GM21423 (cell line): Measurements from ENCODE around the gene LRRC4C.
"Not testable (repeated sequence)": the region's sequence is repeated elsewhere in the genome, so short reads cannot be mapped to it uniquely, and the experiment has no call there.

Experiments
- ATAC-seq: cut with Tn5 transposase; IDR thresholded peaks from one replicate; pipeline ENCODE4 v1.9.1; 2021; ENCODE audit warnings: mild to moderate bottlenecking, moderate library complexity; ENCODE audit not compliant: unreplicated experiment

Gene LRRC4C

GRCh38 chr11:40537734-40538133, 921.7 kb downstream of the LRRC4C start:
- ATAC-seq: no peak

GRCh38 chr11:40522080-40522479, 937.4 kb downstream of the LRRC4C start:
- not testable (repeated sequence) for ATAC-seq

- ATAC-seq: no peak
These were observed 942.3 kb downstream of the LRRC4C start for GRCh38 chr11:40517122-40517521.

GRCh38 chr11:40514124-40514523, 945.3 kb downstream of the LRRC4C start:
- ATAC-seq: no peak

GRCh38 chr11:40513281-40513680, 946.2 kb downstream of the LRRC4C start:
- ATAC-seq: no peak

- ATAC-seq: no peak
These were observed 951.1 kb downstream of the LRRC4C start for GRCh38 chr11:40508303-40508702.

- no peak for ATAC-seq
These were observed 953.2 kb downstream of the LRRC4C start for GRCh38 chr11:40506226-40506625.

- ATAC-seq: no peak
These were observed 968.1 kb downstream of the LRRC4C start for GRCh38 chr11:40491341-40491740.

- ATAC-seq: no peak
These were observed 991.7 kb downstream of the LRRC4C start for GRCh38 chr11:40467771-40468170.

GRCh38 chr11:40445391-40445790, 1014.1 kb downstream of the LRRC4C start:
- ATAC-seq: no peak

GRCh38 chr11:40444151-40444550, 1015.3 kb downstream of the LRRC4C start:
- no peak for ATAC-seq

GRCh38 chr11:40435344-40435743, 1024.1 kb downstream of the LRRC4C start:
- no peak for ATAC-seq

- no peak for ATAC-seq
These were observed 1024.5 kb downstream of the LRRC4C start for GRCh38 chr11:40434926-40435325.

GRCh38 chr11:40432358-40432757, 1027.1 kb downstream of the LRRC4C start:
- no peak for ATAC-seq

GRCh38 chr11:40425168-40425567, 1034.3 kb downstream of the LRRC4C start:
- no peak for ATAC-seq

- no peak for ATAC-seq
These were observed 1038.1 kb downstream of the LRRC4C start for GRCh38 chr11:40421208-40421981.

- no peak for ATAC-seq
These were observed 1041.8 kb downstream of the LRRC4C start for GRCh38 chr11:40417627-40418026.

- no peak for ATAC-seq
These were observed 1052.1 kb downstream of the LRRC4C start for GRCh38 chr11:40407355-40407754.

- ATAC-seq: no peak
These were observed 1053.8 kb downstream of the LRRC4C start for GRCh38 chr11:40405614-40406013.

- no peak for ATAC-seq
These were observed 1056.1 kb downstream of the LRRC4C start for GRCh38 chr11:40403321-40403720.

- no peak for ATAC-seq
These were observed 1058.2 kb downstream of the LRRC4C start for GRCh38 chr11:40401132-40401853.

GRCh38 chr11:40397141-40397540, 1062.3 kb downstream of the LRRC4C start:
- no peak for ATAC-seq
